ENCODE data around the gene IL9.

IL9 gene

DNA sequence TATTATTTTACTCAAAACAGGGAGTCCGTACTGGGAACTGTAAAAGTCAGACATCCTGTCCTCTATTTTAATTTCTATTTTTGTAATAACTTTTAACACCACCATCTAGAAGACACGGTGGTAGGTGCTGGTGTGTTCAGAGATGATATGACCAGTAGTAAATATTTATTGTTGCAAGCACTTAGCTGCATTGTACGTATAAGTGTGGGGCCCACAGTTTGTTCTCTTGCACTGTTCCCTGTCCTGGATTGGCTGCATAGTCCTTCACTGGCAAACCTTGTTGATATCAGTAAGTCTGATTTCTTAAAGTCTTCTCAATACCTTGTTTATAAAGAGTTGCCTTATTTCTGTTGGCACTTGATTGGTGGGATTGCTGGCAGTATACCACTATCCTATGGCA is 24.6 kb upstream of the IL9 start:
- Histone ChIP-seq H3K9me3 (ENCODE audit: severe bottlenecking) (no peaks in the 10 kb centered on the region), H3K27ac (no peak overlapping the region), H3K27me3 (ENCODE audit: insufficient read depth, low read depth, severe bottlenecking) (peaks cover 27% of the 10 kb centered on the region), H3K4me3 (ENCODE audit: low read depth, low read length) (no peak overlapping the region), H3K36me3 (no peaks in the 10 kb centered on the region)
- TF ChIP-seq, protein P1, sequence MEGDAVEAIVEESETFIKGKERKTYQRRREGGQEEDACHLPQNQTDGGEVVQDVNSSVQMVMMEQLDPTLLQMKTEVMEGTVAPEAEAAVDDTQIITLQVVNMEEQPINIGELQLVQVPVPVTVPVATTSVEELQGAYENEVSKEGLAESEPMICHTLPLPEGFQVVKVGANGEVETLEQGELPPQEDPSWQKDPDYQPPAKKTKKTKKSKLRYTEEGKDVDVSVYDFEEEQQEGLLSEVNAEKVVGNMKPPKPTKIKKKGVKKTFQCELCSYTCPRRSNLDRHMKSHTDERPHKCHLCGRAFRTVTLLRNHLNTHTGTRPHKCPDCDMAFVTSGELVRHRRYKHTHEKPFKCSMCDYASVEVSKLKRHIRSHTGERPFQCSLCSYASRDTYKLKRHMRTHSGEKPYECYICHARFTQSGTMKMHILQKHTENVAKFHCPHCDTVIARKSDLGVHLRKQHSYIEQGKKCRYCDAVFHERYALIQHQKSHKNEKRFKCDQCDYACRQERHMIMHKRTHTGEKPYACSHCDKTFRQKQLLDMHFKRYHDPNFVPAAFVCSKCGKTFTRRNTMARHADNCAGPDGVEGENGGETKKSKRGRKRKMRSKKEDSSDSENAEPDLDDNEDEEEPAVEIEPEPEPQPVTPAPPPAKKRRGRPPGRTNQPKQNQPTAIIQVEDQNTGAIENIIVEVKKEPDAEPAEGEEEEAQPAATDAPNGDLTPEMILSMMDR (IDR thresholded peaks at IDR 0.05; ENCODE audit: low read depth, low read length) = no peak
- no peak for DNase-seq

DNA sequence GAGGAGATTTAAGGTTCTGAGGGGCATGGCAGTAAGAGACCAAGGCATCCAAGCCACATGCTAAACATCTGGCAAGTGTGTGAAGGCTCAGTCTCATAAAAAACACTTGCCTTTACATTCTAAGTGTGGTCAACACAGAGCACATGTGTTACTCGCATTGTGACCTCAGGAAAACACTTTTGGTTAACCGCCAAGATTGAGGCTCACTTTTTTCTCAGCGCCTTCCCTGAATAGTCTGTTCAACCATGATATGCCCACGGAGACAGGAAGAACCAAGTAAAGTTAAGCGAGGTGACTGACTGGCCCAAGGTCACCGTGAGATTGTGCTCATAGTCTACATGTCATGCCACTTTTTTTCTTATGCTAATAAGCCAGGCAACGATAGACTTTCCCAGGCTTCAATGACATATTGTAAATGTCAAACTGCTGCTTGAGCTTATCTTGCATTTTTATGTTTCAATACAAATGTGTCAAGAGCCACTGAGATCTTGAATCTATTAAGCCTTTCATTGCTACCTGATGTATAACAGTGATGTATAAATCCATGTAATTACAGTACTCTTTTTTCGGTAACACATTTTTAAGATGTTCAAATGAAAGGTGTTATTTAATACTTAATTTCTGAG is 21.1 kb upstream of the IL9 start:
- no peaks in the 10 kb centered on the region for H3K36me3 ChIP-seq
- no peak for DNase-seq
- TF ChIP-seq, protein P1 (IDR thresholded peaks at IDR 0.05; ENCODE audit: low read depth, low read length) = no peak
- no peak overlapping the region for H3K4me3 ChIP-seq (ENCODE audit: low read depth, low read length)
- peaks cover 35% of the 10 kb centered on the region for H3K27me3 ChIP-seq (ENCODE audit: insufficient read depth, low read depth, severe bottlenecking)
- H3K9me3 ChIP-seq (ENCODE audit: severe bottlenecking) = no peaks in the 10 kb centered on the region
- no peak overlapping the region for H3K27ac ChIP-seq

DNA sequence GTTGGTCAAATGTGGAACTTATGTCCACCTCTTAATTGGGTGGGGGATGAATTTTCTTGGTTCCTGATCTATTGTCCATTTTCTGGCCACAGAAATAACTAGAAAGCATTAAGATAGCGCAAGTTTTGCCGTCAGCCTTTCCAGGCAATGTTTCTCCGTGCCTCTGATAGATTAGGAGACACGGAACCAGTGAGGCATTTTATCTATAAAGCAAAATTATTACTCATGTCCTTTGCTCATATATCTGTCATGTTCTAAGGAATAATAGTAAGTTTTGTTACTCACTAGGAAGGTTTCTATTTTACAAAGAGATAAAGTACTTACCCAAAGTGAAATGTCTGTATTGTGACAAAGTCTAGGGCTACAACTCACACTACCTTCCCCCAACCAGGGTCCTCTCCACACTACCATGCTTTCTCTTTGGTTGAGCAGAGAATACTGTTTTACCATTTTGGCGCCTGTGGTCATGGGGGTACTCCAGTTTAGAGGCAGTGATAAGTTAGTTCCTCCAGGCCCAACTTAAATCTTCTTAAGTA is 19.9 kb upstream of the IL9 start:
- TF ChIP-seq, protein P1 (IDR thresholded peaks at IDR 0.05; ENCODE audit: low read depth, low read length) = no peak
- Histone ChIP-seq H3K36me3 (no peaks in the 10 kb centered on the region), H3K27me3 (ENCODE audit: insufficient read depth, low read depth, severe bottlenecking) (peaks cover 41% of the 10 kb centered on the region), H3K9me3 (ENCODE audit: severe bottlenecking) (no peaks in the 10 kb centered on the region), H3K27ac (no peak overlapping the region), H3K4me3 (ENCODE audit: low read depth, low read length) (no peak overlapping the region)
- no peak for DNase-seq

DNA sequence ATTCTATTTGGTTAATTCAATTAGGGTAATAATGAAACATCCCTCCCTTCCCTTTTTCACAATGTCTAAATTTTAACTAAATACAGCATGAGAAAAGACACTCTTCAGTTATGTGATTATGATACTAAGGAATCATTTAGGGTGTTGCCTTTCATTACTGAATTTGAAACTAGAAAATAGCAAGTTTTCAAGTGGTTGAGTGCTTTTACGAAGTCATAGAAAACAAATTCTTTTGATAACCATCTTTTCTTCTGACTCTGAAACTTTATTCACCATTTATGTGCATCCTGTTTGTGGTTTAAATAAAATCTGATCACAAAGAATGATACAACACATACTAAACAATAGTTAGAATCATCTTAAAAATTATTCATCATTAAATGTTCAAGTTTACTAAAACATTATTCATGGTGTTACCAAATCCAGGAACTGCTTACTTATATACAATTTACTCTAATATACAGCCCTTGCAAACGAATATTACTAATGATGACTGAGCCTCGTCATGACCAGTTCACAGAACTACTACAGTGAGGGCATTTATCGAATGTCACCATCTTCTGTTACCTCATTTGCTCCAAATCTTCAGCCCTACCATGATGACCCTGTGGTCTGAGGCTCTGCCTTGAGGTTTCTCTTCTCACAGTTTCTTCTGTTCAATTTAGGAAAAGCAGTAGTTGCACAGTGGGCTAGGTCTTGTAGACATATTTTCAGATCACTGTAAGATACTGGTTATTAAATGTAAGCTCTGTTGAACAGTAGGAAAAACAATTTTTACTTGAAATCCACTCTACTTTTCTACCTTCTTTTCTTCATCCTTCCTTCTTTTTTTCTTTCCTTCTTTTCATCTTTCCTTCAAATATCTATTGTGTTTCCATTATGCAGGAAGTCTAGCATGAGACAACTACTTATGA is 18.3 kb upstream of the IL9 start:
- TF ChIP-seq, protein P1 (IDR thresholded peaks at IDR 0.05; ENCODE audit: low read depth, low read length) = no peak
- Histone ChIP-seq H3K36me3 (no peaks in the 10 kb centered on the region), H3K9me3 (ENCODE audit: severe bottlenecking) (no peaks in the 10 kb centered on the region), H3K27me3 (ENCODE audit: insufficient read depth, low read depth, severe bottlenecking) (peaks cover 43% of the 10 kb centered on the region), H3K4me3 (ENCODE audit: low read depth, low read length) (no peak overlapping the region), H3K27ac (no peak overlapping the region)
- DNase-seq = no peak

DNA sequence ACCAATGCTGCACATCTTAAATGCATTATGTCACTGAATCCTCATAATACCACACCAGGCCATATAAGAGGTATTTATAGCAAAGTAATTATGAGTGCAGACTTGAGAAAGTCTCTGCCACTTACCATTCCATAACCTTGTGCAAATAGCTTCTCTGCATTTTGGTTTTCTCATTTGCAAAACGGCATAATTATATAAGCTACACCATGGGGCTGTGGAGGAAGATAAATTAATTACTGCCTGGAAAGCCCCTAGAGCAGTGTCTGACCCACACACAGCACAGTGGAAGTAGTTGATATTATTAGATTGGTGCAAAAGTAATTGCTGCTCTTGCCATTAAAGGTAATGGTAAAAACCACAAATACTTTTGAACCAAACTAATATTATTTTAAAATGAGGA is 9.5 kb upstream of the IL9 start:
- Histone ChIP-seq H3K36me3 (no peaks in the 10 kb centered on the region), H3K9me3 (ENCODE audit: severe bottlenecking) (no peaks in the 10 kb centered on the region), H3K27me3 (ENCODE audit: insufficient read depth, low read depth, severe bottlenecking) (peaks cover 15% of the 10 kb centered on the region), H3K4me3 (ENCODE audit: low read depth, low read length) (no peak overlapping the region), H3K27ac (no peak overlapping the region)
- no peak for DNase-seq
- TF ChIP-seq, protein P1 (IDR thresholded peaks at IDR 0.05; ENCODE audit: low read depth, low read length) = no peak

All from WERI-Rb-1 (cell line).